SKM-1 (cell line): ENCODE results near the gene PRKCSH.
"Not testable (repeated sequence)": the region's sequence is repeated elsewhere in the genome, so short reads cannot be mapped to it uniquely, and the experiment has no call there.

Source experiments
- DNase-seq: peaks from one replicate; lab custom pipeline; 2025; ENCODE audit not compliant: unreplicated experiment; lab: John Stamatoyannopoulos, UW

PRKCSH gene

DNA sequence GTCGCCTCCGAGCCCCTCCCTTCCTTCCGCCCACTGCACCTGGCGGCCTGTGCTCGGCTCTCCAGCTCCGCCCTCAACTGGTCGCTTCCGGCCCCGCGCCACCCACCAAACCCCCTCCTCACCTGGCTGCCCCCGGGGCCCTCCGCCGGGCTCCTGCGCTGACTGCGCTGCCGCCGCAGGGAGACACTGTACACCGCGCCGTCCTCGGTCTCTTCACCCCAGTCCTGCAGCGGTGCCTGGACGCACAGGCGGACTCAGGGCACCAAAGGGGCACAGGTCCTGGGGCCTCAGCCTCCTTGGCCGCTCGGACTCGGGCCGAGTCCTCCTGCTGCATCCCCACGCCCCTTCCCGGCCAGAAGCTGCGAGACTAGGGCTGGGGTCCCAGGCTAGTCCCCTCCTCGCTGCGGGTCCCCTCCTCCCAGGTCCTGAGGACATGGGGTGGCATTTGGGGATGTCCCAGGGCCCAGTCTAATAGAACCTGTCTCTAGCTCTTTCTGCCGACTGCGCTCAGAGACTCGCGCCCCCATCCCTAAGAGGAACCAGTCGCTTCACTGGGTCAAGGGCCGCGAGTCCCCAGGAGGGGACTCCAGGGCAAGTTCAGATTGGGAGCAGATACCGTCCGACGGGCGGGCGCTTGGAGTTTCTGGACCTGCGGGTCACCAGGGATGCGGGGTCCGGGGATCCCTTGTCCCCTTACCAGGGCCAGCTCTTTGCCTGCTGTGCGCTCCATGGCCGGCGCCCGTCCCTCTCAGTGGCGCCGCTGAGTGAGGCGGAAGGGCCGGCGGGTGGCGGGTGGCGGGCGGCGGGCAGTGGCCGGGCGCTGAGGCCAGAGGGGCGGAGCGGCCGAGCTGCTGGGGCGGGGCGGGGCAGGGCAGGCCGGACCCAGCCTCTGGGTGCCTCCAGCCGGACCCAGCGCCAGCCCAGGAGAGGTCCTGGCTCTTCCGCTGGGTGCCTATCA lies 16.6 kb upstream of the PRKCSH start, which contains the start of gene RGL3:
Gene RGL3 (minus strand): TSS at position 766 of the 958 bp plus-strand sequence. CDS start 36 bp downstream, at position 730.
- DNase-seq: no peak

DNA sequence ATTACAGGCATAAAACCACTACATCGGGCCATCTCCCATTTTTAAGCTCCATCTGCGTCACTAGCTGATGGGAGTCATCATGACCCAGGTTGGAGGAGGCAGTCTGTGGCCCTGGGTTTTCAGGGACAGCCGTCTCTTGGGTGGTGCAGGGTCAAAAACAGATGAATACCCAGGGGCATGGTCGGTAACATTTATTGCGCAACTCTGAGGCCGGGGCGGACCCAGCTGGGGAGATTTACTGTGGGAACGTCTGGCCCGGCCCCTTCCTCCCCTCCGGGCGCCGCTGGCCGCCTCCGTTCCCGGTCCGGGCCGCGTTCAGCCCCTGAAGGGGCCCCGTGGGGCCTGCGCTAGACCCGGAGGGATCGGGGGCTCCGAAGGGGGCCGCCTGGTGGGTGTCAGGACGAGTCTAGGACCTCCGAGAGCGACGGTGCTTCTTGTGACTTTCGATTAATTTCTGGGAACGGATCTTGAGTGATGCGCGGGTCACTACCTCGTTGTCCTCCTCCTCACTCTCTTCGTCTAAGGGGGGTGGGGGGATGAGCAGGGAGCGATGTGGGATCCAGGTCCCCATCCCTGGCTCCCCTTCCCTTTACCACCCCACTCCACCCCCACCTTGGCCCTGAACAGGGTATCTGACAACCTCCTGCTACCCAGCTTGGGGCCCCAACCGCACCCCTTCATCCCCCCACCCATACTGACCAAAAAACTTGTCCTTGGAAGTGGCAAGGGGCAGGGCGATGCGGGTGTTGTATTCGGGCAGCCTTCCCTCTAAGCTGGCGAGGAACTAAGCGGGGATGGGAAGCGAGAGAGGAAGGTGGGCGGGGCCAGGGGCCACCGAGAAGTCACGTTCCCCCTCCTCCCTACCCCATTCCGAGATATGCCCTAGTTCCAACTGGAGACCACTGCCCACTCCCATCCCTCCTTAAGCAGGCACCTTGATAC lies 14.7 kb upstream of the PRKCSH start:
- no peak for DNase-seq

DNA sequence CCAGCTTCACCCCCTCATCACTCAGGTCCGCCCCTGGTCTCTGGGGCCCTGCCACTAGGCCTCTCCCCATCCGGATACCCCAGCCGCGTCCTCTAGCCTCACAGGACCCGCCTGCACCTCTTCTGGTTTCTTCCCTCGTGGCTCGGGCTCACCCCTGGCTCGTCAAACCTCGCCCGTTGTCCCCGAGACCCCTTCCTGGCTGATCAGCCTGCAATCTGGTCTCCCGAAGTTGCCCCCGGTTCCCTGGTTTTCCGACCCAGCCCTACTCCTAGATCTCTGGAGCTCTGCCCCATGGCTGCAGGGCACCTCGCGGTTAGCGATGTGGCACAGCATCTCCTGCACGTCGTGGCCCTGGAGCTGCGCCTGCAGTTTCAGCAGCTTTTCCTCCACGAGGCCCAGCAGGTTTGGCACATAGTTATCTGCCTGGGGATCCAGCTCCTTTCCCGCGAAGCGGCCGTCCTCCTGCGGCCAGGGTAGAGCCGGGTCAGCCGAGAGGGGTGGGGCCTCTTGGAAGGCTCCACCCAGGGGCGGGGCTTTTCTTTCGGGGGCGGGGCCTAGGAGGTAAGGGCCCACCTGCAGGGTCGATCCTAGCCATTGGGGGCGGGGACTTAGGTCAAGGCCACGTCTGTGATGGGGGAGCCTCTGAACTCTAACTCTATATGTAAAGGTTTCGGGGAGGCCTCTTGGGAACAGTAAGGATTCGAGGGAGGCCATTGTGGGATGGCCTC lies 13.9 kb upstream of the PRKCSH start:
- no peak for DNase-seq

DNA sequence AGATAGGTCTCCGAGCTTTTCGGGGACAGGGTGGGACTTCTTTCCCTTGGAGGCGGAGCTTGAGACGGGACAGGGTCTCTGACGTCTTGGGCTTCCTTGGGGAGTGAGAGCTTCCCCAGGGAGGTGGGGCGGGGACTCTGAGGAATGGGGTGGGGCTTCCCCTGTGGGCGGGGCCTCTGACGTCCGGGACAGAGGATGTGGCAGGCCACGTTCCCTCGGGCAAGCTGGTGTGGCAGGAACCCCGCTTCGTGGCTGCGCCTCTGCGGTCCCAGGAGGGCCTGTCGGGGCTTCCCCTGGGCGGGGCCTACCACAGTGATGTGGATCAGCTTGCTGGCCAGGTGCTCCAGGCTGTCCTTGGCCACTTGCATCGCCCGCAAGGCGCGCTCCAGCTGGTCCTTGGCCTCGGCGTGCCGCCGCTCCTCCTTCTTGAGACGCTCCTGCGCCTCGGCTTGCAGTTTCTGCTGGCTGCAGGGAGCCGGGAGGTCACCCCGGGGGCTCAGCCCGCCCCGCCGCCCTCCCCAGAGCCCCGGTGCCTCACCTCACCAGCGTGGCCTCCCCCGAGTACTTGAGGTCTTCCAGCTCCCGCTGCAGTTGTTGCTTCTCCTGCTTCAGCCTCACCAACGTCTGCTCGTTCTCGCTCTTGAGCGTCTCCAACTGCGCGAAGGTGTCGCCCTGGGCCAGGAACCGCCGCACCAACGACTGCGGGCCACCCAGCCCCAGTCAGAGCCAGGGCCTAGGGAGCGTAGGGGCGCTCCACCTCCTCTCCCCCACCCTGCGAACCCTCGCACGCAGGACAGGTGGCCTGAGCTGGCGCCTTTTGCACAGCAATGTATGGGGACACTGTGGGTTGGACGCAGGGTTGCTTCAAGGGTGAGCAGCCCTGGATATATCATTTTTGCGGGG lies 13.0 kb upstream of the PRKCSH start:
- no peak for DNase-seq

DNA sequence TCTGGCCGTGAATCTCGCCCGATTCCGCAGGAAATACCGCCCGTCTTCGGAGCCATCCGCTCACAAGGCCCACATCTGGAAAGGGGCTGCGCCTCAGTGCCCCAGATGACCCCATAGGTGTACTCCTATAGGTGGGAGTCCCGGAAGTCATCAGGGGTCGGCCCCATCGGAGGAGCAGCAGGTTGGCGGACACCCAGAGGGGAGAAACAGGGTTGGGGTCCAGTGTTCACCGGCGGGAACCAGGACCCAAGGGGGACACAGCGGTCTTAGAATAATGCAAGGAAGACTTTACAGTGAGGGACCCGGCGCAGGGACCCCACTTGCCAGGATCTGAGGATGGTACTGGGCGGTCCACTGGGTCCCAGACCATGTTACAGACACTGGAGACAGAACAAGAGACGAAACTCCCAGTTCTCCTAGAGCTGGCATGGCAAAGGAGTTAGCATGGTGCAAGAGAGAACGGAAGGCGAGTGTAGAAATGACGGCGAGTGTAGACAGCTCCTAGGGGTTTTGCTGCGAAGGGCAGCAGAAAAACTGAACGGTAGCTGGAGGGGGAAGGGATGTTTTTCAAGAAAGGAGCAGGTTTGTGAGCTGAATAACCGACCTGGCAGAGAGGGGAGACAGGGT lies 12.2 kb upstream of the PRKCSH start:
- no peak for DNase-seq

DNA sequence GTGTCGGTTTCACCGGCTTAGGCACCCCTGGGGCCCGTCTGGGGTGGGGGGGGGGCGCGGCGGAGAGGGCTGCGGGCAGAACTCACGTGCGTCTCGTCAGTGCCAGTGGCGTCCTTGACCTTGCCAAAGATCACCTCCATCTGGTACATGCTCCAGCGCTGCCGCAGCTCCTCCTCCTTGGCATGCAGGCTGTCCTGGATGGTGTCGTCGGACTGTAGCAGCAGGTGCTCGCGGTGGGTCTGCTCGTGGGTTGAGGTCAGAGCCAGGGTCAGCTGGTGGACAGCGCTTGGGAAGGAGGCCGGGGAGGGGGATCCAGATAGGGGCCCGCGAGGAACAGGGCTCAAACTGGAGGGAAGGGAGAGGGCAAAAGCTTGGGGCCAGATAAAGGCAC lies 11.6 kb upstream of the PRKCSH start:
- DNase-seq: no peak

DNA sequence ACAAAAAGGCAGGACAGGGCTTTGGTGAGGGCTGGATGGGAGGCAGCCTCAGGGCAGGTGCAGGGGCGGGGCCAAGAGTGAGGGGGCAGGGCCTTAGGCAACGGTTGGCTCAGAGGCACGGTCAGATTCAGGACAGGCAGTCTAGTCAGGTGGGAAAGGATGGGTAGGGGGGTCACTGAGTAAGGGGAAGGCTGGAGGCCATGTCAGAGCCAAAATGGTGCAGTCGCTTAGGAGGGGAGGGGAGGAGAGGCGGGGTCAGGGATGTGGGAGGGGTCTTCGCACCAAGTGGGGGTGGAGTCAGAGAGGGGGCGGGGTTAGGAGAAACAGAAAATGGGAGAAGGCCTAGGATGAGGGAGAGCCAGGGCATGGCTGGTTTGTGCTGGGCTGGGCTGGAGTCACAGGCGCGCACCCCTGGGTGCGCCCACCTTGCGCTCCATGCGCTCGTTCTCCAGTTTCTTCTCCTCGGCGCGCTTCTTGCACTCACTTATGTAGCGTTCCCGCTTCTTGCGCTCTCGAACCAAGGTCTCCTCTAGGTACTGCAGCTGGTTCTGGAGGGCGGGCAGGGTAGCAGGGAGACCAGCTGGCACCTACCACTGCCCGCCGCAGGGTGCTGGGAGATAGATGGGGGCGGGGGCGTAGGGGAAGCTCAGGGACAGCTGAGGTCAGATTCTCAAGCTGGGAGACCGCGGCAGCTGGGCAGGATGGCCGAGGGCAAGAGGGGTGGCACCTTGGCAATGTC lies 9.5 kb upstream of the PRKCSH start:
- no peak for DNase-seq

DNA sequence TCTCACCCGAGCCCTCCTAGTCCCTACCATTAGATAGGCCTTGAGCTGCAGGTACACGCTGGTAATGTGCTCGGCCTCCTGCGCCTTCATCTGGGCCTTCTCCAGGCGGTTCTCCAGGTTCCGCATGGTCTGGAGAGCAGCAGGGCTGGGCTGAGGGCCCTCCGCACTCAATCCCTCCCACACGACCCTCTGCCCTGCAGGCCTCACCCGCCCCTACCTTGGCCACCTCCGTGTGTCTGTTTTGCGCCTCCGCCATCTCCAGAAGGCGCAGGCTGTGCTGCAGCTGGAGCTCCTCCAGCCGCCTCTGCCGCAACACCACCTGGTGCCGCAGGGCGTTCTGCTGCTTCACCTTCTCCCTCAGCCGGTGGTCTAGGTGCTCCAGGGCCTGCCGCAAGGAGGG lies 8.8 kb upstream of the PRKCSH start:
- DNase-seq: no peak

DNA sequence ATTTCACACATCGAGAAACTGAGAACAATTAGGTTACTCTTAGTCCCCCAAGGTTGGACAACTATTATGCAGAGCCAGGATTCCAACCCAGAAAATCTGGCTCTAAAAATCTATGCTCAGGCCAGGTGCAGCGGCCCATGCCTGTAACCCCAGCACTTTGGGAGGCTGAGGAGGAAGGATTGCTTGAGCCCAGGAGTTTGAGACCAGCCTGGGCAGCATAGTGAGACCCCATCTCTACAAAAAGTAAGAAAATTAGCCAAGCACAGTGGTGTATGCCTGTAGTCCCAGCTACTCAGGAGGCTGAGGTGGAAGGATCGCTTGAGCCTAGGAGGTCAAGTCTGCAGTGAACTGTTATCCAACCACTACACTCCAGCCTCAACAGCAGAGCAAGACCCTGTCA lies 1.9 kb upstream of the PRKCSH start:
- DNase-seq: not testable (repeated sequence)

DNA sequence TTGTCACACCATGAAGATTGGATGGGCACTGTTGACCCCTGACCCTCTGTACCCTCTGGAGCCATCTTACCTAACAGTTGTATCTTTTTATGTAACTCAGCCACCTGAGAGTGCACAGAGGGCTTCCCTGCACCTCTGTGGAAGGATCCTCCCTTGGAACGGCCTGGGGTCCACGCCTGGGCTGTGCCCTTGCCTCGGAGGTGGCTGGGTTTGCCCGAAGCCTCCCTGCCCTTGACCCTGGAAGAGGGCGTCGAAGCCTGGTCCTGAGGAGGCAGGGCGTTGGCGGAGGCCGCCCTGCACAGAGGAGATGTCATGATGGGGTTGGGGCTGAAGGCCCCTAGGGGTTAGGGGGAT lies 755 bp upstream of the PRKCSH start:
- DNase-seq: no peak

DNA sequence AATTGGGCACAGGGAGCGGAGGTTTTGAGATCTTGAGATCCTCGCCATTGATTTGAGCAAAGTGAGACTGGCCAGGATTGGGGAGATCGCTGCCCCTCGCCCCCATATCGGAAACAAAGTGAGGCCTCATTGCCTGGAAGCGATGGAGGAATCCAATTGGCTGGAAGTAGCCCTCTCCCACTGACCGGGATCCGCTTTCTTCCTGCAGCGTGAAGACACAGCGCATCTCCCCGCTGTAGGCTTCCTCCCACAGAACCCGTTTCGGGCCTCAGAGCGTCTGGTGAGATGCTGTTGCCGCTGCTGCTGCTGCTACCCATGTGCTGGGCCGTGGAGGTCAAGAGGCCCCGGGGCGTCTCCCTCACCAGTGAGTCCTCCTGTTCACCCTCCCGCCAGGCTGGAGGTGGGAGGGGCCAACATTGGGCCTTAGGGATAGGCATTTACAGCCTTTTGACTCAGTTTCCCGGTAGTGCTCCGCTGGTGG lies 438 bp downstream of the PRKCSH start:
- no peak for DNase-seq

DNA sequence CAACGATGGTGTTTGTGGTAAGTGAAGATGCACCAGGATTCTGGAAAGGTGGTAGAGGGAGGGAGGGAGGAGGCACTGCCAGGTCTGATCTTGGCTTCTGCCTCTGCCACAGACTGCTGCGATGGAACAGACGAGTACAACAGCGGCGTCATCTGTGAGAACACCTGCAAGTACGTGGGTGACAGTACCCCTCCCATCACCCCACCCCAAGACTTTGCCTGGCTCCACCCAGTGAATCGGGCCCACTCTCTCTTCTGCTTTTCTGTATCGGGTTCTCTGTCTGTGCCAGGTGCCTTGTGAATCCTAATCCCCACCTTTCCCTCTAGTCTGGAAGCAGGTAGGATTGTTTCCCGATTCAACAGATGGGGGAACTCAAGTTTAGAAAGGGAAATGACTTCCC lies 2.5 kb downstream of the PRKCSH start:
- DNase-seq: no peak

DNA sequence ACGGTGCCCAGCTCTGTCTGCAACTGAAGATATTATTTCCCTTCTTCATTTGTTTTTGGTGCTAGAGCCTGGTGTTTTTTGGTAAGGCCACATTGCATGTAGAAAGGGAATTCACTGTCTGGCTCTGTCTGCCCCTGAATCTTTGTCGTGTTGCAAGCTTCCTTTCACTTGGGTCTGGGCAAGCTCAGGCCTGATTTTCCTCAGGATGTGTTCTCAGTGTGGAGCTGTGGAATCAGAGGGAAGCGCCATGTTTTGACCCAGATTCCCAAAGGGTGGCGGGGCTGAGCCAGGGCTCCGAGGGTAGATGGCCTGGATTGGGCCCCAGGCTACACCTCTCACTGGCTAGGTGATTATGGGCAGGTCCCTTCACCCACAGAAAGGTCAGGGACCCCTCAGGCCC lies 8.6 kb downstream of the PRKCSH start:
- no peak for DNase-seq

DNA sequence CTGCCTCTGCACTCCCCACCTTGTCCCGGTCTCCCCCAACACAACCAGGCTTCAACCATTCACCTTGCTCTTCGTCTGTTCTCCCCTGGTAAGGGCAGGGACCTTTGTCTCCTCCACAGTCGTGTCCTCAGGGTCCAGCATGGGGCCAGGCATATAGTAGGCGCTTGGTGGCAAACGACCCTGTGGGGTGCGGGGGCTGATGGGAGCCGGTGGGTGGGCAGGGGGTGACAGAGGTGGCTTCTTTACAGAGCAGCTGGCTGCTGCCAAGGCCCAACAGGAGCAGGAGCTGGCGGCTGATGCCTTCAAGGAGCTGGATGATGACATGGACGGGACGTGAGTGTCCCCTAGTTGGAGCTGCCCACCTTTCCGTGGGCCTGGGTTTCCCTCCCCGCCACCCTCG lies 9.7 kb downstream of the PRKCSH start:
- DNase-seq: no peak

DNA sequence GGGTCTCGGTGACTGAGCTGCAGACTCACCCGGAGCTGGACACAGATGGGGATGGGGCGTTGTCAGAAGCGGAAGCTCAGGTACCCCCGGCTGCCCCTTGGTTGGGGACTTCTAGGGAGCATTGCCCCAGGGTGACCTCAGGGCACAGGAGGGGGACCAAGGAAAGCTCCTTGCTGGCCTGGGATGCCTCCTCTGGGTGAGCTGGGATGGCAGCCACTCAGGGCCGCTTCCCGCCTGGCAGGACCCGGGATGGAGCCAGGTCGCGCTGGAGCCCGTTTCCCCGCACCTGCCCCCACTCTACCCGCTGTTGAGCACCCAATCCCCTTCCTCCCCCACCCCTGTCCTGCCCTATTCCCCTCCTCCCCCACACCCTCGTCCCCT lies 10.8 kb downstream of the PRKCSH start:
- DNase-seq: no peak

DNA sequence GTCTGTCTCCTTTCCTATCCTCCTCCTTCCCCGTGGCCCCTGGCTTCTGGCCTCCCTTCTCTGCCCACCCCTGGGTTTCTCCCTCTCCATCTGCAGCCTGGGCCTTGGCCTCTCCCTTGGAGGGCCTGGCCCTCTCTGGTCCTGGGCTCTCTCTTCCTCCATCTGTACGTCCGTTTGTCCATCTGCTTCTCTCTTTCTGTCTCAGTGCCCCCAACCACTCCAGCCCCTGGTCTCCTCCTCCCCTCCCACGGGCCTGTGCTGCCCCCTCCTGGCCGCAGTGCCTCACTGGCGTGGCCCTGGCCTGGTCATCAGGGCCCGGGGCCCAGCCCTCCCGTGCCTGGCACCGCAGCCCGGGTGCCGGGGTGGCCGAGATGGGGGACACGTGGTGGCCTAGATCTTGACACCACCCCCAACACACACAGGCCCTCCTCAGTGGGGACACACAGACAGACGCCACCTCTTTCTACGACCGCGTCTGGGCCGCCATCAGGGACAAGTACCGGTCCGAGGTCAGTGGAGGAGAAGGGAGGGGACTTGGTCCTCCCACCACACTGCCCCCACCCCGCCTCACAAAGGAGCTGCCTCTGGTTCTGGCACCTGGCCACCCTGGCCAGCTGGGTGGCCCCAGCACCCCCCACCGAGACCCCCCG lies 11.3 kb downstream of the PRKCSH start:
- no peak for DNase-seq

DNA sequence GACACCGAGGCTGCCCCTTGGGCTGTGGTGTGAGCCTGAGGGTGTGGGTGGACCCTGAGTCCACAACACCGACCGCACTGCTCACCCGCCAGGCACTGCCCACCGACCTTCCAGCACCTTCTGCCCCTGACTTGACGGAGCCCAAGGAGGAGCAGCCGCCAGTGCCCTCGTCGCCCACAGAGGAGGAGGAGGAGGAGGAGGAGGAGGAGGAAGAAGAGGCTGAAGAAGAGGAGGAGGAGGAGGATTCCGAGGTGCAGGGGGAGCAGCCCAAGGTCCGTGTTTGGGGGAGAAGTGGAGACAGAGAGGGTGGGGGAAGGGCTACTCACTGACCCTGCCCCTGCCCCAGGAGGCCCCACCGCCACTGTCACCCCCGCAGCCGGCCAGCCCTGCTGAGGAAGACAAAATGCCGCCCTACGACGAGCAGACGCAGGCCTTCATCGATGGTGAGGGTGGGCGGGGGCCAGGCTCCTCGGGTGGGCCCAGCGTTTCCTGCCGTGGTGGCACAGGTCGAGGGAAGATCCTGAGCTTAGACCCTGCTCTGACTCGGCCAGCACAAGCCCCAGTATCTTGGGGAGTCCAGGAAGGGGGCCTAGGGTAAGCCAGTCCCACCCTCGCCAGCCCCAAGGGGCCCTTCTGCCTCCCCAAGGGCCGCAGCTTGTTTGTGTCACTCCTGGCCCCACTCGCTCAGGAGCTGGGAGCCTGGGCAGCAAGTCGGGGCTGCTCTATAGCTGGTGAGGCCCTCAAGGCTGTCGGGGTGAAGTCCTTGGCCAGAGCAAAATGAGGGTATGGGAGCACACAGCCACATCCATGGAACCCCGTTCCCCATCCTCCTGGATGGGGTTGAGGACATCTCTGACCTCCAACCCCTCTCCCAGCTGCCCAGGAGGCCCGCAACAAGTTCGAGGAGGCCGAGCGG lies 12.2 kb downstream of the PRKCSH start:
- DNase-seq: no peak
